ENCODE measurements around the gene KIAA0825.
"Not testable (repeated sequence)": the region's sequence is repeated elsewhere in the genome, so short reads cannot be mapped to it uniquely, and the experiment has no call there.

The KIAA0825 gene

GRCh38 chr5:94375801-94376200 lies 242.6 kb downstream of the KIAA0825 start:
- no peak for DNase-seq (ENCODE audit: low spot score)

- no peak for DNase-seq (ENCODE audit: low spot score)
Observed at GRCh38 chr5:94374336-94374735, 244.1 kb downstream of the KIAA0825 start.

GRCh38 chr5:94367900-94368299 lies 250.5 kb downstream of the KIAA0825 start:
- DNase-seq (ENCODE audit: low spot score) = no peak

GRCh38 chr5:94366811-94367210 lies 251.6 kb downstream of the KIAA0825 start:
- DNase-seq (ENCODE audit: low spot score) = no peak

- DNase-seq (ENCODE audit: low spot score) = no peak
Observed at GRCh38 chr5:94362857-94363256, 255.5 kb downstream of the KIAA0825 start.

- DNase-seq (ENCODE audit: low spot score) = no peak
Observed at GRCh38 chr5:94361832-94362796, 256.3 kb downstream of the KIAA0825 start.

- no peak for DNase-seq (ENCODE audit: low spot score)
Observed at GRCh38 chr5:94361161-94361560, 257.2 kb downstream of the KIAA0825 start.

GRCh38 chr5:94360382-94361130 lies 257.8 kb downstream of the KIAA0825 start:
- no peak for DNase-seq (ENCODE audit: low spot score)

- DNase-seq (ENCODE audit: low spot score) = no peak
Observed at GRCh38 chr5:94359880-94360279, 258.5 kb downstream of the KIAA0825 start.

- no peak for DNase-seq (ENCODE audit: low spot score)
Observed at GRCh38 chr5:94355811-94356210, 262.6 kb downstream of the KIAA0825 start.

GRCh38 chr5:94354837-94355485 lies 263.4 kb downstream of the KIAA0825 start:
- DNase-seq (ENCODE audit: low spot score) = not testable (repeated sequence)

- DNase-seq (ENCODE audit: low spot score) = no peak
Observed at GRCh38 chr5:94353605-94354004, 264.8 kb downstream of the KIAA0825 start.

- no peak for DNase-seq (ENCODE audit: low spot score)
Observed at GRCh38 chr5:94347130-94347529, 271.3 kb downstream of the KIAA0825 start.

GRCh38 chr5:94345257-94345656 lies 273.1 kb downstream of the KIAA0825 start:
- DNase-seq (ENCODE audit: low spot score) = no peak

GRCh38 chr5:94337617-94338016 lies 280.8 kb downstream of the KIAA0825 start:
- DNase-seq (ENCODE audit: low spot score) = peak; percentile 76

- DNase-seq (ENCODE audit: low spot score) = no peak
Observed at GRCh38 chr5:94335936-94336335, 282.5 kb downstream of the KIAA0825 start.

GRCh38 chr5:94329115-94329514 lies 289.3 kb downstream of the KIAA0825 start:
- no peak for DNase-seq (ENCODE audit: low spot score)

- DNase-seq (ENCODE audit: low spot score) = no peak
Observed at GRCh38 chr5:94326586-94326985, 291.8 kb downstream of the KIAA0825 start.

- DNase-seq (ENCODE audit: low spot score) = no peak
Observed at GRCh38 chr5:94316916-94317838, 301.2 kb downstream of the KIAA0825 start.

GRCh38 chr5:94314460-94315131 lies 303.8 kb downstream of the KIAA0825 start:
- peak; percentile 45 for DNase-seq (ENCODE audit: low spot score)
